OCI-M1 (cell line): ENCODE results near the gene FBLN7.

ENCODE experiments used
- DNase-seq: peaks from one replicate; lab custom pipeline; 2025; lab: John Stamatoyannopoulos, UW

FBLN7 gene

GRCh38 chr2:112140899-112141625 lies 2.9 kb downstream of the FBLN7 start:
- DNase-seq: no peak

GRCh38 chr2:112141626-112142007 lies 3.4 kb downstream of the FBLN7 start:
- DNase-seq: no peak

GRCh38 chr2:112142525-112143078 lies 4.4 kb downstream of the FBLN7 start:
- no peak for DNase-seq

- DNase-seq: no peak
Measured at GRCh38 chr2:112143150-112143549, 5.0 kb downstream of the FBLN7 start.

GRCh38 chr2:112144966-112145365 lies 6.8 kb downstream of the FBLN7 start:
- DNase-seq: no peak

GRCh38 chr2:112147382-112148168 lies 9.4 kb downstream of the FBLN7 start:
- no peak for DNase-seq

- no peak for DNase-seq
Measured at GRCh38 chr2:112148477-112148876, 10.3 kb downstream of the FBLN7 start.

GRCh38 chr2:112149194-112149593 lies 11.0 kb downstream of the FBLN7 start:
- no peak for DNase-seq

GRCh38 chr2:112149866-112150435 lies 11.8 kb downstream of the FBLN7 start:
- DNase-seq: no peak

GRCh38 chr2:112150447-112150846 lies 12.3 kb downstream of the FBLN7 start:
- no peak for DNase-seq

- DNase-seq: no peak
Measured at GRCh38 chr2:112150851-112151250, 12.7 kb downstream of the FBLN7 start.

GRCh38 chr2:112151271-112151670 lies 13.1 kb downstream of the FBLN7 start:
- DNase-seq: no peak

GRCh38 chr2:112151701-112152440 lies 13.7 kb downstream of the FBLN7 start:
- DNase-seq: no peak

GRCh38 chr2:112152476-112153178 lies 14.4 kb downstream of the FBLN7 start:
- DNase-seq: no peak

- DNase-seq: no peak
Measured at GRCh38 chr2:112153179-112153490, 14.9 kb downstream of the FBLN7 start.

GRCh38 chr2:112153501-112153900 lies 15.3 kb downstream of the FBLN7 start:
- no peak for DNase-seq

GRCh38 chr2:112154246-112155117 lies 16.3 kb downstream of the FBLN7 start:
- no peak for DNase-seq

- no peak for DNase-seq
Measured at GRCh38 chr2:112155331-112156151, 17.4 kb downstream of the FBLN7 start.

GRCh38 chr2:112156152-112156986 lies 18.2 kb downstream of the FBLN7 start:
- DNase-seq: no peak
